ENCODE data around the gene DLGAP1. TPM values are rescaled to one million over a fixed set of nuclear protein-coding genes. Genes with fewer than 3 reads are reported as not detected.

DLGAP1 gene
- total RNA-seq (2021; fragmentation: NEBNext Ultra II Directional; extraction: Animal tissue kit (Norgen Biotek cat#: 25700)): 15.1 and 16.9 TPM in 2 replicates
- polyA plus RNA-seq (2011; rRNA removed): 11.8 and 14.6 TPM in 2 replicates
- 11.4 TPM for polyA plus RNA-seq (2011; cell fraction: cytosol; rRNA removed)
- 28.3 TPM for polyA plus RNA-seq (2011; cell fraction: nucleus; rRNA removed)
- polyA plus RNA-seq (2012, experiment 1 of 2): 9.1 to 16.5 TPM (median 10.3 TPM) in 4 replicates
- polyA plus RNA-seq (2012, experiment 2 of 2): 3.1 TPM
- 7.8 TPM for polyA plus RNA-seq (2013, experiment 1 of 2)
- 4.9 TPM for polyA plus RNA-seq (2013, experiment 2 of 2)
- 94.4 and 101 TPM in 2 replicates for polyA minus RNA-seq (2011; rRNA and poly(A)+ RNA removed)
- polyA minus RNA-seq (2011; cell fraction: cytosol; rRNA and poly(A)+ RNA removed): 21.6 TPM
- 262 TPM for polyA minus RNA-seq (2011; cell fraction: nucleus; rRNA and poly(A)+ RNA removed)
- long read RNA-seq, experiment 1, partial matches to known transcripts: 3 of 4 reads
- long read RNA-seq, experiment 1, other reads (novel, unspliced or antisense): 1 of 4 reads
- long read RNA-seq, experiment 2, partial matches to known transcripts: 3 of 5 reads
- long read RNA-seq, experiment 2, other reads (novel, unspliced or antisense): 2 of 5 reads

GRCh38 chr18:4455113-4455811 is at the start of gene DLGAP1:
DLGAP1 (minus strand) TSS chr18:4455307.
- peak within 1 kb of the TSS; percentile 17 for H4K91ac ChIP-seq (replicated peaks; ENCODE audit: insufficient read length, low read length)
- H2BK15ac ChIP-seq (ENCODE audit: low read length): peak within 1 kb of the TSS; percentile 84; the same call in 1 of the 2 replicates
- peaks cover 0 to 35% of the 10 kb centered on the region in 2 experiments; a peak in 2 of 4 replicates for H3K79me2 ChIP-seq (ENCODE audit: control insufficient read depth in 1 of 2, insufficient read depth in 2 of 2, low read length in 2 of 2)
- CTCF ChIA-PET (ENCODE audit: partially characterized antibody): interaction anchor here (1.0 to 1.5 kb wide), 4 partner anchors 45 to 348 kb away, joined by 3 to 6 read pairs (median 3); no protein-coding TSS in a partner anchor
- DNase-seq (ENCODE audit: low read depth in 1 of 2, low spot score in 2 of 2) (peak in 1 of 2 experiments; percentile 51), FAIRE-seq (no peak)
- peak within 1 kb of the TSS; percentile 61; the same call in 1 of the 2 replicates for H3K27ac ChIP-seq (ENCODE audit: low read depth, low read length)
- H3K4me1 ChIP-seq (replicated peaks in 1 of 4; ENCODE audit: control insufficient read depth in 3 of 4, insufficient read depth in 4 of 4, low read length in 3 of 4): peaks cover 0 to 5% (median 3%) of the 10 kb centered on the region in 4 experiments; a peak in 3 of 7 replicates
- peak within 1 kb of the TSS; percentile 69 for H2BK120ac ChIP-seq (replicated peaks; ENCODE audit: low read depth, low read length)
- H3K9ac ChIP-seq (replicated peaks in 1 of 4; ENCODE audit: extremely low read depth in 1 of 4, low read depth in 3 of 4, low read length in 3 of 4): peak within 1 kb of the TSS; percentile 64 to 93 (median 78); a peak in 6 of 7 replicates
- H3K18ac ChIP-seq (ENCODE audit: extremely low read depth, low read length): peak within 1 kb of the TSS; percentile 99
- peaks cover 3 to 4% of the 10 kb centered on the region in 2 experiments for H4K20me1 ChIP-seq (replicated peaks in 1 of 2; ENCODE audit: control insufficient read depth in 1 of 2, insufficient read depth in 2 of 2, low read length in 2 of 2)
- H3K56ac ChIP-seq (replicated peaks; ENCODE audit: insufficient read length, low read depth, low read length): peak within 1 kb of the TSS; percentile 19
- H3K9me3 ChIP-seq (ENCODE audit: insufficient read depth in 2 of 2, low read depth in 1 of 2, low read length in 1 of 2): no peaks in the 10 kb centered on the region
- peak within 1 kb of the TSS; percentile 71 for H4K5ac ChIP-seq (ENCODE audit: insufficient read length, low read depth, low read length)
- H3K14ac ChIP-seq (ENCODE audit: insufficient read length): no peak within 1 kb of the TSS
- H3K23me2 ChIP-seq (ENCODE audit: low read depth, low read length): peaks cover 19% of the 10 kb centered on the region; the same call in 1 of the 2 replicates
- peak within 1 kb of the TSS; percentile 75; the same call in 1 of the 2 replicates for H2BK12ac ChIP-seq (ENCODE audit: low read depth, low read length)
- H2AK5ac ChIP-seq (ENCODE audit: low read depth, low read length): no peak within 1 kb of the TSS
- POLR2A ChIA-PET (ENCODE audit: partially characterized antibody): interaction anchor here (0.6 to 0.9 kb wide), 2 partner anchors 22 to 357 kb away, joined by 3 read pairs; no protein-coding TSS in a partner anchor
- H2BK20ac ChIP-seq (ENCODE audit: low read length): peak within 1 kb of the TSS; percentile 13; the same call in 1 of the 2 replicates
- peak within 1 kb of the TSS; percentile 85 to 98 (median 90) for H3K4me3 ChIP-seq (ENCODE audit: extremely low read depth in 1 of 4, insufficient read depth in 2 of 4, low read depth in 3 of 4, low read length in 4 of 4)
- no peaks in the 10 kb centered on the region for H3K79me1 ChIP-seq (ENCODE audit: low read depth, low read length)
- no peak within 1 kb of the TSS for H3K23ac ChIP-seq (ENCODE audit: insufficient read length)
- WGBS, 2 experiments (ENCODE audit: extremely low coverage in 1 of 2, insufficient coverage in 1 of 2, insufficient read length in 1 of 2, insufficient replicate concordance in 2 of 2, low coverage in 1 of 2, low lambda C conversion rate in 2 of 2, missing lambda C conversion rate in 1 of 2): 1% methylated on average over 32 of the region's 75 CpGs; no CpG with 5 or more reads in 1 of the 2 experiments
- H2BK5ac ChIP-seq (ENCODE audit: low read depth, low read length): peak within 1 kb of the TSS; percentile 50; the same call in 1 of the 2 replicates
- peak within 1 kb of the TSS; percentile 92 for H2AFZ ChIP-seq (ENCODE audit: low read length)
- H3K4ac ChIP-seq (replicated peaks; ENCODE audit: insufficient read length, low read depth, low read length): no peak within 1 kb of the TSS
- no peaks in the 10 kb centered on the region for H3K36me3 ChIP-seq (ENCODE audit: control insufficient read depth in 2 of 4, insufficient read depth in 4 of 4, low read length in 3 of 4)
- H3K4me2 ChIP-seq (ENCODE audit: insufficient read depth in 1 of 2, low read depth in 2 of 2, low read length in 2 of 2): peak within 1 kb of the TSS; percentile 92 to 95
- peak within 1 kb of the TSS; percentile 89 for H4K8ac ChIP-seq (ENCODE audit: extremely low read depth, insufficient read depth, low read length)
- no peaks in the 10 kb centered on the region; a peak in 1 of 7 replicates for H3K27me3 ChIP-seq (replicated peaks in 1 of 4; ENCODE audit: control insufficient read depth in 3 of 4, extremely low read depth in 1 of 4, insufficient read depth in 3 of 4, low read length in 3 of 4)
- TF ChIP-seq SP2 (IDR thresholded peaks at IDR 0.05; ENCODE audit: low read length) (no peak), BRCA1 (IDR thresholded peaks at IDR 0.05; ENCODE audit: low read depth, low read length) (no peak), POLR2A (IDR thresholded peaks at IDR 0.05; ENCODE audit: control extremely low read depth in 1 of 2, low read depth in 2 of 2, low read length in 2 of 2) (peak; percentile 54 to 80), CHD1 (IDR thresholded peaks at IDR 0.05; ENCODE audit: low read depth, low read length) (no peak), RNF2 (IDR thresholded peaks at IDR 0.05; ENCODE audit: borderline replicate concordance, low read depth, low read length, missing control alignments, poor library complexity, severe bottlenecking) (no peak), POLR2AphosphoS5 (IDR thresholded peaks at IDR 0.05; ENCODE audit: low read depth, low read length) (peak; percentile 53; the same call in 1 of the 2 replicates), HDAC2 (IDR thresholded peaks at IDR 0.05; ENCODE audit: borderline replicate concordance in 1 of 2, low read depth in 2 of 2, low read length in 2 of 2) (0 out of 4 replicates have a peak, but pooled peaks of 1 of the 2 experiments have one; percentile 76), GABPA (IDR thresholded peaks at IDR 0.05; ENCODE audit: borderline replicate concordance, insufficient read depth, low read length) (no peak)
